Vagina (tissue), 2 donors: Measurements from ENCODE around the gene HSFX4. TPM values are rescaled to one million over a fixed set of nuclear protein-coding genes. Genes with fewer than 3 reads are reported as not detected.

Source experiments
- DNase-seq, 2 donors: peaks; one replicate each; pipeline ENCODE4 v3.0.0-alpha.2; 2017; ENCODE audit errors: extremely low spot score in 2 of 2
- H3K27ac ChIP-seq: fragments of 200-600 bp; sonication (generic); one replicate; pipeline ENCODE4 v1.5.1; 2019
- H3K27me3 ChIP-seq: fragments of 200-600 bp; sonication (generic); one replicate; pipeline ENCODE4 v1.5.1; 2019
- H3K36me3 ChIP-seq, 2 donors: fragments of 200-600 bp; sonication (generic); one replicate each; pipeline ENCODE4 v1.5.1; 2017 to 2019
- H3K4me1 ChIP-seq: fragments of 200-600 bp; sonication (generic); one replicate; pipeline ENCODE4 v1.5.1; 2019
- H3K4me3 ChIP-seq, 2 donors: fragments of 200-600 bp; sonication (generic); 1 replicate in 1 of 2; 2 replicates in 1 of 2; pipeline ENCODE4 v1.5.1; 2016 to 2019
- H3K9me3 ChIP-seq: fragments of 200-600 bp; sonication (generic); one replicate; pipeline ENCODE4 v1.5.1; 2019
- POLR2A ChIP-seq, 2 donors: fragments of 450-650 bp; IDR thresholded peaks; one replicate each; pipeline ENCODE4 v1.6.1; 2017; ENCODE audit warnings: antibody characterized with exemption in 2 of 2, mild to moderate bottlenecking in 2 of 2, moderate library complexity in 2 of 2
- POLR2AphosphoS5 ChIP-seq, 2 donors: sonication (generic); formaldehyde crosslinking; IDR thresholded peaks; one replicate each; pipeline ENCODE4 v1.9.0; 2017; ENCODE audit warnings: antibody characterized with exemption in 2 of 2, mild to moderate bottlenecking in 2 of 2, low read depth in 1 of 2; ENCODE audit not compliant: insufficient read depth in 1 of 2
- intact Hi-C: fragments of 100-400 bp; cut with DNase I; formaldehyde crosslinking; loops from one replicate; pipeline ENCODE4 v1.15.1; 2023
- total RNA-seq: library from RNA; depleted of rRNA; stranded (reverse); fragments of >200 nt; gene quantifications from one replicate; pipeline ENCODE4 v1.2.3, GENCODE V29; 2016
- TF ChIP-seq, protein P1 (sequence below), 3 experiments: fragments of 450-650 bp in 2 of 3; fragments of 200-600 bp in 1 of 3; sonication (generic) in 1 of 3; IDR thresholded peaks; one replicate each; pipeline ENCODE4 v1.5.1; 2017 to 2019; ENCODE audit warnings: antibody characterized with exemption in 3 of 3, mild to moderate bottlenecking in 2 of 3, moderate library complexity in 2 of 3

HSFX4 gene
- total RNA-seq, 1 donor from 2014 or later: not detected

DNA sequence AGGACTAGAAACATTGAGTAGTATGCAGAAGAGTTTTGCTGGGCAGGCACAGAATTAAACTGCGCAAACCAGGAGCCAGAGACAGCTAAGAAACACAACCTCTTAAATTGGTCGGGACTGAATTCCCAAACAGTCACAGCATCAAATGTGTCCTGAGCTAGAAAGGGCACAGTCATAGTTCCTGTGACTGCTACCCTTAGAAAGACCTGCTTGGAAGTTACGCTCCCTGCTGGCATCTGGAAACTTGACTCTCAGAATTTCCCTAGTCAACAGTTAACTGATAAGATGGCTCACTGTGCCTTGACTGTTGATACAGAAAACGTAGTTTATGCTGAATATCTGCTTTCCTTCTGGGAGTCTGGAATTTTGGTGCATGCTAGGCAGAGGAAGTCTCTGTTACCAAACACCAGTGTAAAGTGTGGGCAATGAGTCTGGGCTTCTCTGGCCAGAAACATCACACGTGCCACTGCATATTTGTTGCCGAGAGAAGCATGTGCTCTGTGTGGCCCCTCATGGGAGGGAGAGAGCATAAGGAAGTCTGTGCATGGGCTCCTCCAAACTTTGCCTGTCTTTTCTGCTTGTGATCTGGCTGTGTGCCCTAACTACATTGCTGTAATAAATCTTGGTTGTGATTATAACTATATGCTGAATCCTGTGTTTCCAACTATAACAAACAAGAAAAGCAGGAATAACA lies 20.5 kb downstream of the HSFX4 start:
- Histone ChIP-seq H3K36me3 (no peaks in the 10 kb centered on the region), H3K4me1 (no peaks in the 10 kb centered on the region), H3K27me3 (no peaks in the 10 kb centered on the region), H3K4me3 (no peak overlapping the region), H3K27ac (no peak overlapping the region), H3K9me3 (no peaks in the 10 kb centered on the region)
- intact Hi-C loops: loop anchor here (10.0 kb wide), 1 partner anchor 415 kb away; the partner anchor contains the start of gene MAMLD1
- TF ChIP-seq POLR2AphosphoS5 (IDR thresholded peaks at IDR 0.05; ENCODE audit: insufficient read depth in 1 of 2, low read depth in 1 of 2): no peak
- TF ChIP-seq POLR2A (IDR thresholded peaks at IDR 0.05): no peak
- TF ChIP-seq, protein P1, sequence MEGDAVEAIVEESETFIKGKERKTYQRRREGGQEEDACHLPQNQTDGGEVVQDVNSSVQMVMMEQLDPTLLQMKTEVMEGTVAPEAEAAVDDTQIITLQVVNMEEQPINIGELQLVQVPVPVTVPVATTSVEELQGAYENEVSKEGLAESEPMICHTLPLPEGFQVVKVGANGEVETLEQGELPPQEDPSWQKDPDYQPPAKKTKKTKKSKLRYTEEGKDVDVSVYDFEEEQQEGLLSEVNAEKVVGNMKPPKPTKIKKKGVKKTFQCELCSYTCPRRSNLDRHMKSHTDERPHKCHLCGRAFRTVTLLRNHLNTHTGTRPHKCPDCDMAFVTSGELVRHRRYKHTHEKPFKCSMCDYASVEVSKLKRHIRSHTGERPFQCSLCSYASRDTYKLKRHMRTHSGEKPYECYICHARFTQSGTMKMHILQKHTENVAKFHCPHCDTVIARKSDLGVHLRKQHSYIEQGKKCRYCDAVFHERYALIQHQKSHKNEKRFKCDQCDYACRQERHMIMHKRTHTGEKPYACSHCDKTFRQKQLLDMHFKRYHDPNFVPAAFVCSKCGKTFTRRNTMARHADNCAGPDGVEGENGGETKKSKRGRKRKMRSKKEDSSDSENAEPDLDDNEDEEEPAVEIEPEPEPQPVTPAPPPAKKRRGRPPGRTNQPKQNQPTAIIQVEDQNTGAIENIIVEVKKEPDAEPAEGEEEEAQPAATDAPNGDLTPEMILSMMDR (IDR thresholded peaks at IDR 0.05): no peak
- DNase-seq: no peak

DNA sequence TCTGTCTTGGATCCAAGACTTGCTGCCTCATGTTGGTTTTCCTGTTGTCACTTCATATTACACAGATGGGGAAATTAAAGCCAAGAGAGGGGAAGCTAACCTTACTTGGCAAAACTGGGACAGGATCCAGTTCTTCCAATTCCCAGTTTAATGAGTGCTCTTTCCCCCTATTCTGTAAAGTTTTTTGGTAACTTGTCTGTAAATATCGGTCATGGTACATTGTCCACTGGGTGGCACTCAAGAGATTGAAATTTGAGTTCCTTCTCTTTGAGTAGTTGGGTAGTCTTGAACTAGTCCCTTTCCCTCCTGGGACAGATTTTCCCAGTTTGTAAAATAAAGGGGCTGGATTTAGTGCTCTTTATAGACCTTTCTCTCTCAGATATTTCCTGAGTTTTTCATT lies 21.3 kb downstream of the HSFX4 start:
- H3K4me3 ChIP-seq: no peak overlapping the region
- no peak overlapping the region for H3K27ac ChIP-seq
- intact Hi-C loops: loop anchor here (10.0 kb wide), 1 partner anchor 414 kb away; the partner anchor contains the start of gene MAMLD1
- H3K27me3 ChIP-seq: no peaks in the 10 kb centered on the region
- no peaks in the 10 kb centered on the region for H3K4me1 ChIP-seq
- no peak for DNase-seq
- no peaks in the 10 kb centered on the region for H3K36me3 ChIP-seq
- no peaks in the 10 kb centered on the region for H3K9me3 ChIP-seq
- TF ChIP-seq POLR2A (IDR thresholded peaks at IDR 0.05) (no peak), POLR2AphosphoS5 (IDR thresholded peaks at IDR 0.05; ENCODE audit: insufficient read depth in 1 of 2, low read depth in 1 of 2) (no peak)
- TF ChIP-seq, protein P1 (IDR thresholded peaks at IDR 0.05): no peak

DNA sequence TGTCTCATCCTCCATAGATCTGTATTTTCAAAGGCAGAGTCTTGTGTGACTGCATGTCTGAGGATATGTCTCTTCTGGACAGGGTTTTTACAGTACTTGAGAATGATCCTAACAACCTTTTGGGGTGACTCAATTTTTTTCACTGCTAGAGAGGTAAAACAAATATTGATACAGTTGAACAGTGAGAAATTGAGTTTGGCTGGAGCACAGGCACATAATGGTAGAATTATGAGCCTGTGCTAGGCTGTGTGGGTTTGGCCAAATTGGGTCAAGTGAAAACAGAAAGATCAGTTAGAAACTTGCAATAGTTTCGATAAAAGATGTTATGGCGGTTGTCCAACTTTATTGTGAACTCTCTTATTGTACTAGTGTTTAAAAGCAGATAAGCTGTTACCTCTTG lies 32.2 kb downstream of the HSFX4 start:
- DNase-seq: no peak
- Histone ChIP-seq H3K36me3 (no peaks in the 10 kb centered on the region), H3K27ac (no peak overlapping the region), H3K27me3 (no peaks in the 10 kb centered on the region), H3K9me3 (no peaks in the 10 kb centered on the region), H3K4me1 (no peaks in the 10 kb centered on the region), H3K4me3 (no peak overlapping the region)
- TF ChIP-seq POLR2AphosphoS5 (IDR thresholded peaks at IDR 0.05; ENCODE audit: insufficient read depth in 1 of 2, low read depth in 1 of 2): no peak
- TF ChIP-seq POLR2A (IDR thresholded peaks at IDR 0.05): no peak
- TF ChIP-seq, protein P1 (IDR thresholded peaks at IDR 0.05): no peak
- intact Hi-C loops: no loop called here

DNA sequence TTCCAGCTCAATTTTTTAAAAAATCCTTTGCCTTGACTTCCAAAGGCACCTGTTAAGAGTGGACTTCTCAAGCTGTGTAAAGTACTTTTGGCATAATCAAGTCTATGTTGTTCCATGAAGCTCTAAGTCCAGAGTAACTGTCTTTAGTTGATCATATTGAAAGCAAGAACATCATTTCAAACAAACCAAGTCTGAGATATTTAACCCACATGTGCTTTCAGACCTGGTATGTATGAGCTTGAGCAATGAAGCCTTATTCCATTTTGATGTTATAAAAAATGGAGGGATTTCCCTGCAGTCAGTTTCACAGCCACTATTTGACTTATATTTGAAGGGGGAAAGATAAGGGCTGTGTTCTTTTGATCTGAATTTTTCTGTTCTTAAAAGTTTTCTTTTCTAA lies 32.6 kb downstream of the HSFX4 start:
- no peak for DNase-seq
- H3K27ac ChIP-seq: no peak overlapping the region
- no peak for TF ChIP-seq POLR2A (IDR thresholded peaks at IDR 0.05)
- TF ChIP-seq POLR2AphosphoS5 (IDR thresholded peaks at IDR 0.05; ENCODE audit: insufficient read depth in 1 of 2, low read depth in 1 of 2): no peak
- TF ChIP-seq, protein P1 (IDR thresholded peaks at IDR 0.05): no peak
- no peaks in the 10 kb centered on the region for H3K36me3 ChIP-seq
- H3K4me3 ChIP-seq: no peak overlapping the region
- no peaks in the 10 kb centered on the region for H3K4me1 ChIP-seq
- no peaks in the 10 kb centered on the region for H3K9me3 ChIP-seq
- no peaks in the 10 kb centered on the region for H3K27me3 ChIP-seq
- intact Hi-C loops: no loop called here
